Esophagus squamous epithelium (tissue), 5 donors: ENCODE data around the gene UBE2R2. TPM values are rescaled to one million over a fixed set of nuclear protein-coding genes. Genes with fewer than 3 reads are reported as not detected.
A peak's percentile ranks its signal among the peaks of the same experiment; 100 is the strongest.
"Not testable (repeated sequence)": the region's sequence is repeated elsewhere in the genome, so short reads cannot be mapped to it uniquely, and the experiment has no call there.

Source experiments
- DNase-seq: peaks from one replicate; lab custom pipeline; 2025; lab: John Stamatoyannopoulos, UW
- H3K27ac ChIP-seq, 4 donors: fragments of 200-600 bp; sonication (generic); one replicate each; pipeline ENCODE4 v1.5.1; 2016 to 2019; ENCODE audit warnings: mild to moderate bottlenecking in 1 of 4
- H3K27me3 ChIP-seq, 4 donors: fragments of 200-600 bp; sonication (generic); 1 replicate in 3 of 4; 2 replicates in 1 of 4; pipeline versions ENCODE4 v1.5.1 to v1.6.0; 2017 to 2021; ENCODE audit warnings: antibody characterized with exemption in 1 of 4
- H3K36me3 ChIP-seq, 3 donors: fragments of 200-600 bp; sonication (generic); one replicate each; pipeline ENCODE4 v1.5.1; 2016 to 2019
- H3K4me1 ChIP-seq, 3 donors: fragments of 200-600 bp; sonication (generic); one replicate each; pipeline ENCODE4 v1.5.1; 2017 to 2019
- H3K4me3 ChIP-seq, 4 donors: fragments of 200-600 bp; sonication (generic); 1 replicate in 3 of 4; 2 replicates in 1 of 4; pipeline ENCODE4 v1.5.1; 2016 to 2019; ENCODE audit warnings: mild to moderate bottlenecking in 2 of 4, moderate library complexity in 1 of 4
- H3K9me3 ChIP-seq, 3 donors: fragments of 200-600 bp; sonication (generic); one replicate each; pipeline ENCODE4 v1.5.1; 2016 to 2019
- POLR2A ChIP-seq, 4 donors: fragments of 450-650 bp; IDR thresholded peaks; one replicate each; pipeline ENCODE4 v1.6.1; 2017; ENCODE audit warnings: antibody characterized with exemption in 4 of 4, mild to moderate bottlenecking in 4 of 4, moderate library complexity in 3 of 4
- WGBS, 2 donors: methylation state at CpG; one replicate each; pipeline ENCODE4 v1.1.5; 2018; 5-methylcytosine and 5-hydroxymethylcytosine counted together
- intact Hi-C: fragments of 100-400 bp; cut with DNase I; formaldehyde crosslinking; loops from one replicate; pipeline ENCODE4 v1.15.0; 2022
- total RNA-seq, 4 donors: library from RNA; depleted of rRNA; stranded (reverse); fragments of >200 nt; gene quantifications; one replicate each; pipeline ENCODE4 v1.1.0, GENCODE V29; 2016
- TF ChIP-seq, protein P1 (sequence below), 6 experiments: fragments of 450-650 bp in 4 of 6; fragments of 200-600 bp in 2 of 6; sonication (generic) in 2 of 6; IDR thresholded peaks; one replicate each; pipeline ENCODE4 v1.5.1; 2016 to 2019; ENCODE audit warnings: antibody characterized with exemption in 6 of 6, mild to moderate bottlenecking in 4 of 6, moderate library complexity in 4 of 6
- donor health status: DM: yes; HTN: yes; CAD: no.

Gene UBE2R2
- total RNA-seq, 4 donors from 2014 or later = 14.3 to 19.1 (median 16.7) TPM

DNA sequence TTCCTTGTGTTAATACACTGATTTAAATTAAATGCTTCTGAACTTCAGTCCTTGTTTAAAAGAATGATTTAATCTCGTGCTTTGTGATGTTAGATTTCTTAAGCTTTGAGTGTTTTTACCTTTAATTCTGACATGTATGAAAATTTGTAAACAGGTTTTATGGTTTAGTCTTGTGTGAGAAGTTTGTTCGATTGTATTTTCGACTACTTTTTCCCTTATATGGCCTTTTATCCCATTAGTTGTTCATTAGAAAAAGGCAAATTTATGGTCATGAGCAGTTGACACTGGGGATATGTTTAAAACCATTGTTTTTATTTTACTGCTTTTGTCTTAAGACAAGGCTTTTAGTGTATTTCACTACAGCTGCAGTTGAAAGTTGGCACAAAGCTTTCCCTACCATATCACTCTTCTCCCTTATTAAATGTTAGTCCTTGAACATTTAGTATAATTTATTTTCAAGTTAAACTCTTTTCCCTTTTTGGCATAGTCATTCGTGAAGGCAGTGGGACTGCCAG is 3.3 kb downstream of the UBE2R2 start:
- H3K27ac ChIP-seq = peak overlapping the region in 2 of 4 donors; percentile 97 to 99
- H3K9me3 ChIP-seq = no peaks in the 10 kb centered on the region
- peaks cover 19 to 67% (median 26%) of the 10 kb centered on the region in 3 donors for H3K4me1 ChIP-seq
- peak overlapping the region in 2 of 4 donors; percentile 94 to 98 for H3K4me3 ChIP-seq
- 34 to 38% methylated on average over 4 of the region's 4 CpGs for WGBS, 2 donors
- DNase-seq = no peak
- TF ChIP-seq, protein P1, sequence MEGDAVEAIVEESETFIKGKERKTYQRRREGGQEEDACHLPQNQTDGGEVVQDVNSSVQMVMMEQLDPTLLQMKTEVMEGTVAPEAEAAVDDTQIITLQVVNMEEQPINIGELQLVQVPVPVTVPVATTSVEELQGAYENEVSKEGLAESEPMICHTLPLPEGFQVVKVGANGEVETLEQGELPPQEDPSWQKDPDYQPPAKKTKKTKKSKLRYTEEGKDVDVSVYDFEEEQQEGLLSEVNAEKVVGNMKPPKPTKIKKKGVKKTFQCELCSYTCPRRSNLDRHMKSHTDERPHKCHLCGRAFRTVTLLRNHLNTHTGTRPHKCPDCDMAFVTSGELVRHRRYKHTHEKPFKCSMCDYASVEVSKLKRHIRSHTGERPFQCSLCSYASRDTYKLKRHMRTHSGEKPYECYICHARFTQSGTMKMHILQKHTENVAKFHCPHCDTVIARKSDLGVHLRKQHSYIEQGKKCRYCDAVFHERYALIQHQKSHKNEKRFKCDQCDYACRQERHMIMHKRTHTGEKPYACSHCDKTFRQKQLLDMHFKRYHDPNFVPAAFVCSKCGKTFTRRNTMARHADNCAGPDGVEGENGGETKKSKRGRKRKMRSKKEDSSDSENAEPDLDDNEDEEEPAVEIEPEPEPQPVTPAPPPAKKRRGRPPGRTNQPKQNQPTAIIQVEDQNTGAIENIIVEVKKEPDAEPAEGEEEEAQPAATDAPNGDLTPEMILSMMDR (IDR thresholded peaks at IDR 0.05) = no peak
- no peak for TF ChIP-seq POLR2A (IDR thresholded peaks at IDR 0.05)
- H3K27me3 ChIP-seq = no peaks in the 10 kb centered on the region
- intact Hi-C loops = no loop called here
- H3K36me3 ChIP-seq = peaks cover 0 to 9% (median 0%) of the 10 kb centered on the region in 3 donors

DNA sequence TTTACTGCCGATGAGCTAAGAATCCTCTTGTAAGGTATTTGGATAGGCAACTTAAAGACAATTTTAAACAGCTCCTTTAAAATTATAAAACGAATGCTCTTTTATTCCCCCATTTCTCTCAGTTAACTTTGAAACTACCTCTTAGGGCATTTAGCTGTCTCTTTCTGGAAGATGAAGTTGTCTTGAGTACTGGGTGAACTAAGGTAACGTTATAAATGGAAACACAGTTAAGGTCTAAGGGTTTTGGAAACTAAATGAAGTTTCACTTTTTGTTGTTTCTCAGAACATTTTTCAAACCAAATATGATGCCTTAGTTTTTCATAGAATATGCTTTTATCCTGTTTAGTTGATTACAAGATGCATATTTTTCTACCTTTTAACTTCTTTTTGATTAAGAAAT is 6.8 kb downstream of the UBE2R2 start:
- Histone ChIP-seq H3K27ac (no peak overlapping the region), H3K36me3 (peaks cover 0 to 28% (median 0%) of the 10 kb centered on the region in 3 donors), H3K9me3 (no peaks in the 10 kb centered on the region), H3K27me3 (no peaks in the 10 kb centered on the region), H3K4me3 (no peak overlapping the region), H3K4me1 (peaks cover 7 to 47% (median 17%) of the 10 kb centered on the region in 3 donors)
- intact Hi-C loops = no loop called here
- TF ChIP-seq POLR2A (IDR thresholded peaks at IDR 0.05) = no peak
- TF ChIP-seq, protein P1 (IDR thresholded peaks at IDR 0.05) = no peak
- no peak for DNase-seq
- 72 to 87% methylated on average over 3 of the region's 3 CpGs for WGBS, 2 donors

DNA sequence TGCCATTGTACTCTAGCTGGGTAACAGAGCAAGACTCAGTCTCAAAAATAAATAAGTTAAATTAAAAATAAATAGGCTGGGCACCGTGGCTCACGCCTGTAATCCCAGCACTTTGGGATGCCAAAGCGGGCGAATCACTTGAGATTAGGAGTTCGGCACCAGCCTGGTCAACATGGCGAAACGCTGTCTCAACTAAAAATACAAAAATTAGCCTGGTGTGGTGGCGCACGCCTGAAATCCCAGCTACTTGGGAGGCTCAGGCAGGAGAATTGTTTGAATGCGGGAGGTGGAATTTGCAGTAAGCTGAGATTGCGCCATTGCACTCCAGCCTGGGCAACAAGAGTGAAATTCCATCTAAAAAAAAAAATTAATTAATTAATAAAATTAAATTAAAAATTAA is 10.3 kb downstream of the UBE2R2 start:
- Histone ChIP-seq H3K4me1 (peaks cover 0 to 16% (median 4%) of the 10 kb centered on the region in 3 donors), H3K36me3 (peaks cover 0 to 39% (median 0%) of the 10 kb centered on the region in 3 donors)
- H3K4me3 ChIP-seq, H3K9me3 ChIP-seq, H3K27me3 ChIP-seq, DNase-seq, H3K27ac ChIP-seq, intact Hi-C loops: not testable (repeated sequence)
- 96 to 99% methylated on average over 11 of the region's 11 CpGs for WGBS, 2 donors

DNA sequence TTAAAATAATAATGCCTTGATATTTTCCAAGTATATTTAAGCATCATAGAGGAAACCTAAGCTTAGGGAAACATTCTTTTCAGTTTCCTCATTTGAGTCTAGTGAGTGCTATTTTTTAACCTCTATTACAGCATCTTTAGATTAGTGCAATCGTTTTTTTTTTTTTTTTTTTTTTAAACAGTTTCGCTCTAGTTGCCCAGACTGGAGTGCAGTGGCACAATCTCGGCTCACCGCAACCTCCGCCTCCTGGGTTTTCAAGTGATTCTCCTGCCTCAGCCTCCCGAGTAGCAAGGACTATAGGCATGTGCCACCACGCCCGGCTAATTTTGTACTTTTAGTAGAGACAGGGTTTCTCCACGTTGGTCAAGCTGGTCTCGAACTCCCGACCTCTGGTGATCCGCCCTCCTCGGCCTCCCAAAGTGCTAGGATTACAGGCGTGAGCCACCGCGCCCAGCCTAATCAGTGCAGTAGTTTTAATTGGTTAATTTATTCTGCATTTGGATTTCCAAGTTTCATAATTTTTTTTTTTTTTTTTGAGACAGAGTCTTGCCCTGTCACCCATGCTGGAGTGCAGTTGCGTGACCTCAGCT is 12.8 kb downstream of the UBE2R2 start:
- peaks cover 0 to 30% (median 0%) of the 10 kb centered on the region in 3 donors for H3K36me3 ChIP-seq
- H3K27me3 ChIP-seq, intact Hi-C loops, DNase-seq, H3K4me3 ChIP-seq, H3K27ac ChIP-seq, H3K9me3 ChIP-seq: not testable (repeated sequence)
- 81 to 83% methylated on average over 17 of the region's 17 CpGs for WGBS, 2 donors
- H3K4me1 ChIP-seq = peaks cover 0 to 19% (median 4%) of the 10 kb centered on the region in 3 donors

DNA sequence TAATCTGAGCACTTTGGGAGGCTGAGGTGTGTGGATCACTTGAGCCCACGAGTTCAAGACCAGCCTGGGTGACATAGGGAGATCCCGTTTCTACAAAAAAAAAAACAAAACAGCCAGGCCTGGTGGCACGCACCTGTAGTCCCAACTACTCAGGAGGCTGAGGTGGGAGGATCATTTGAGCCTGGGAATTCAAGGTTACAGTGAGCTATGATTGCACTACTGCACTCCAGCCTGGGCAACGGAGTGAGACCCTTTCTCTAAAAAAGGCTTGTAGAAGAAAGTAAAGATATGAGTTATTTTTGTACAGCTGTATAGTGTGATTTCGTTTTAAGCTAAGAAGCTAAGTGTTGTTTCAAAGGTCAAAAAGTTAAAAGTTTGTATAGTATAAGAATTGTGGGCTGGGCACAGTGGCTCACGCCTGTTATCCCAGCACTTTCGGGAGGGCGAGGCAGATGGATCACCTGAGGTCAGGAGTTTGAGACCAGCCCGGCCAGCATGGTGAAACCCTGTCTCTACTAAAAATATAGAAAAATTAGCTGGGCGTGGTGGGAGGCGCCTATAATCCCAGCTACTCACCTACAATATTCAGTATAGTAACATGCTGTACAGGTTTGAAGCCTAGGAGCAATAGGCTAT is 18.8 kb downstream of the UBE2R2 start:
- Histone ChIP-seq H3K4me1 (peaks cover 13 to 66% (median 23%) of the 10 kb centered on the region in 3 donors), H3K27ac (peak overlapping the region; percentile 41 to 72 (median 52)), H3K4me3 (no peak overlapping the region), H3K27me3 (no peaks in the 10 kb centered on the region), H3K9me3 (no peaks in the 10 kb centered on the region), H3K36me3 (no peaks in the 10 kb centered on the region)
- no peak for TF ChIP-seq POLR2A (IDR thresholded peaks at IDR 0.05)
- TF ChIP-seq, protein P1 (IDR thresholded peaks at IDR 0.05) = no peak
- no peak for DNase-seq
- intact Hi-C loops = no loop called here
- 69 to 75% methylated on average over 10 to 11 of the region's 11 CpGs for WGBS, 2 donors

DNA sequence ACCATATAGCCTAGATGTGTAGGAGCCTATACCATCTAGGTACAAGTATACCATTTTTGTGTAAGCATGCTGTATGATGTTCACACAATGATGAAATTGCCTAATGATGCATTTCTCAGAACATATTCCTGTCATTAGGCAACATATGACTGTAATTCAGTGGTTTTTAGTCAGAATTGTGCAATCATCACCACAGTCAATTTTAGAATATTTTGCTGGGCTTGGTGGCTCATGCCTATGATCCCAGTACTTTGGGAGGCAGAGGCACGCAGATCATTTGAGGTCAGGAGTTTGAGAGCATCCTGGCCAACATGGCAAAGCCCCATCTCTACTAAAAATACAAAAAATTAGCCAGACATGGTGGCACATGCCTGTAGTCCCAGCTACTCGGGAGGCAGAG is 19.3 kb downstream of the UBE2R2 start:
- H3K4me3 ChIP-seq, H3K36me3 ChIP-seq, H3K9me3 ChIP-seq, DNase-seq, intact Hi-C loops, H3K27me3 ChIP-seq: not testable (repeated sequence)
- 5 to 36% methylated on average over 2 of the region's 2 CpGs for WGBS, 2 donors
- Histone ChIP-seq H3K4me1 (peaks cover 13 to 69% (median 27%) of the 10 kb centered on the region in 3 donors), H3K27ac (peak overlapping the region; percentile 41 to 72 (median 52))
